Lower leg skin (tissue), 3 donors: ENCODE results near the gene RAPGEF5.

Source experiments
- CTCF ChIP-seq, 3 donors: fragments of 450-650 bp; IDR thresholded peaks; one replicate each; pipeline ENCODE4 v1.5.1; 2016; ENCODE audit warnings: antibody characterized with exemption in 3 of 3, mild to moderate bottlenecking in 3 of 3, moderate library complexity in 2 of 3
- POLR2A ChIP-seq, 2 donors: fragments of 450-650 bp; IDR thresholded peaks; one replicate each; pipeline ENCODE4 v1.6.1; 2016 to 2017; ENCODE audit warnings: antibody characterized with exemption in 2 of 2, mild to moderate bottlenecking in 1 of 2, moderate library complexity in 1 of 2

- no peak for TF ChIP-seq CTCF (IDR thresholded peaks at IDR 0.05)
- TF ChIP-seq POLR2A (IDR thresholded peaks at IDR 0.05) = no peak
Observed at GRCh38 chr7:22090512-22090911, 266.4 kb downstream of the RAPGEF5 start.
